Islet precursor cell (in vitro differentiated cells): Measurements from ENCODE around the gene SGCD.

ENCODE experiments used
- DNase-seq: peaks from one replicate; pipeline ENCODE4 v3.0.0-alpha.2; 2018

The SGCD gene

GRCh38 chr5:156706631-156707030 lies 379.7 kb downstream of the SGCD start:
- DNase-seq, result no peak

DNA sequence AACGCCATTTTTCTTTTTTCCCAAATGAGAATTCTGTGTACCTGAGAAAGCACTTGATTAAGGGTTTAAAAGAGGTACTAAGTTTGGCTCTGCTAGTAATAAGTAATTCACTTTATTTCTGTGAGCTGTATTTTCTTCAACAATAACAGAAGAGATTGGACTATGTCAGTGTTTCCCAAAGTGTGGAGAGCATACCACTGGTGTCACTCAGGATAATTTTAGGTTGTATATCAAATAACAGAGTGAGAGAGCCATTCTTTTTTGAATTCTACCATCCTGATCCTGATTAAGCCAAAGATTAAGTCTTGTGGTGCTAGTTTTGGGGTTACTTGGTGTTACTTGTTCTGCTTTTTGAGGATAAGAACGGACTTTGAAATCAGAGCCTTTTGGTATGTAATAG lies 380.8 kb downstream of the SGCD start:
- DNase-seq, result no peak

GRCh38 chr5:156715287-156715686 lies 388.3 kb downstream of the SGCD start:
- DNase-seq, result no peak

DNA sequence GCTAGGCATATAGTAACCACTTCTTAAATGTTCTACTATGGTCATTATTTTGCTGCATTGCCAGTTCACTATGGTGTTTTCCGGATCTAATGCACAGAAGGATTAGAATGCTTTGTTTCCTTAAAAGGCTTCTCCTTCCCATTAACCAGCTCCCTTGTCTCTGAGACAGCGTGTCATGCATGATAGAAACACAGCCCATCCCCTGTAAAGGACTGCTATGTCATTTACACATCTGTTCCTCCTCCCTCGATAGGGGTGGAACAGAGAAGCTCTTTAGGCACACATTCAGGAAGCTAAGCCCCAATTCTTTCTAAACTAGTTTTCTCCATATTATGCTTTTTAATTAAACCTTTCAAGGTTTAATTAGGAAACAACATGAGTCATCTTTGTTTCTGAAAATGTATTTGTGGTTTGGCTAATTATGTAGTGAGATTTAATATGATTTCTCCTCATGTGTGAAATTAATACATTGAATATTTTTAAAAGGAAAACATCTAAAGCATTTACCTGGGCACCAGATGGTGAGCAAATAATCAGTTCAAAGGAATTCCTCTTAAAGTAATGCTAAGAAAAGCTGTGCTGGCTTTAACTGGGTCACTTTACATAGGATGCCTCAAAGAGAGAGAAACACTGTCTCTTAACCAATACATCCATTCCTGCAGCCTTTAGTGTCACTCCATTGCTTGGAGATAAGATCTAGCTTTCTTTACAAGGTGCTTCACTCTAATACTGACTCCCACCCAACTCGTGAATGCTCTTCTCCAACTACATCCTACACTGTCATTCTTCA lies 389.8 kb downstream of the SGCD start:
- no peak for DNase-seq

GRCh38 chr5:156718985-156719384 lies 392.0 kb downstream of the SGCD start:
- no peak for DNase-seq

DNA sequence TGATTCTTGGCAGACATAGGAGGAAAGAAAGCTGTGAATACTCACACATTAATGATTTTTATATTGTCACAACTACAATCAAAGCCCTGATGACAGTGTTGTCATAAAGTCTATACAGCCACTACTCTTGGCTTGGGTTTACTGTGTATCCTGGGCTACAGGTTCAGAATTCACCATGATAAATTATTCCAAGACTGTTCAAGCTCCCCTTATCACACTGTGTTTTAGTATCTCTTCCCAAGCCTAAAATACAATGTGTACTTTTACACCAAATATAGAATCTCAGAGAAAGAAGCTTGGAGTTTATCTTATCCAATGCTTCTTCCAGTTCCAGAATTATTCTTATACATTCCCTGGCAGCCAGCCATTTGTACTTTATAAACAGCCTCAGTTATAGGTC lies 395.4 kb downstream of the SGCD start:
- no peak for DNase-seq

GRCh38 chr5:156735477-156735876 lies 408.5 kb downstream of the SGCD start:
- DNase-seq, result no peak

DNA sequence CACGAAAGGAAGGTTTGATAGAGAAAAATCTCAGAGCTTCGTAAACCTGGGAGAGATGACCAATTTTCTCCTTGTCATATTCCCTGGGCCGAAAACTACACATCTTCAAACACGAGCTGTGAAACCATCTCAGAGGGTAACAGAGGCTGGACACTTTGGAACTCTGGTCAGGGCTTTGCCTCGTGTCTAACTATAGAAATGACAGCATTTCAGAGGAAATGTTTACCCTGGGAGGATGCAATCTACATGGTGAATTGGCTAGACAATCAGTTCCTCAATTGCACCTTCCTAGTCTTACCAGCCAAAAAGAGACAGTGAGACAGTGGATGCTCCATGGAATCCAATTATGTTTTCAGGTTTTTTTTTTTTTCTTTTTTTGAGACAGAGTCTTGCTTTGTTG lies 414.6 kb downstream of the SGCD start:
- DNase-seq, result no peak

DNA sequence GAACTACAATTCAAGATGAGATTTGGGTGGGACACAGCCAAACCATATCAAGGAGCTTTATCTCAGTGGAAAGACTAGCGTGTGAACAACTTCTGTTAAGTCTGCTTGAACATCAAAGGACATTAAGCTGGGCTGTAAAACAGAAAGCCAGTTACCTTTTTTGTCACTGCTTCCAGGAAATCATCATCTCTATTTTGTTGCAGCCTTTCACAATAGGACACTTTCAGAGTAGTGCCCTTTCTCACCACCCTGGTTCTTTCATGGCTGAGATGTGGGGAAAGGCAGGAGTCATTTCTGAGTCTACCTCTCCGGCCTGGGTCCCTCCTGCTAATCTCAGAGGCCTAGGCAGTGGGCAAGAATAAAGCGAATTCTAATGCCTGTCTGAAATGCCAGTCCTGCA lies 426.9 kb downstream of the SGCD start:
- DNase-seq, result no peak

DNA sequence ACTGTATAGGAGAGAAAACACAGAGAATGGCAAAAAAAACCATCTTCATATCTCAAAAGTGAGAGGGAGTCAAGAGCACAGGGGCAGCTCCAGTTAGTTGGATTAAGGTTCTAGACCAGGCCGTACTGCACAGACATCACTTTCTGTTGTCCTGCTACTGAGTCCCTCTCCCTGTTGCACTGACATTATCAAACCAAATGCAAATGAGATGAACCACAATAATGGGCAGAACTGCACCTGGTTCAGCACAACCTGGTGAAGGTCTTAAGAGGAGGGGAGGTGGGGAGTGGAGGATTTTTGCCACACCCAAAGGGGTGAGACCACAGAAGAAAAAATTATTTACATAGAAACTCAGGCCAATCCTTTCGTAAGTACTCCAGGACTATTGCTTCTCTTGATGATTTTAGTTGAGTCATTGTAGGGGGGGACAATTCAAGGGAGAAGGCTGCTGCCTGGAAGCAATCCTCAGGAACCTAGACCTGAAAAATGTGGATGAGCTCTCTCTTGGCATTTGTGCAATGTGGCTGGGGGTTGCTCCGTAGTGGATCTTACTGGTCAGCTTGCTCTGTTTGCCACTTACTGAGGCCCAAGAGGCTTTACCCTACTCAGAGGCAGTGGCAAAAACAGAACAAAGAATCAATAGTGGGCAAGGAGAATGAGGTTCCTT lies 428.6 kb downstream of the SGCD start:
- DNase-seq, result peak; percentile 60

DNA sequence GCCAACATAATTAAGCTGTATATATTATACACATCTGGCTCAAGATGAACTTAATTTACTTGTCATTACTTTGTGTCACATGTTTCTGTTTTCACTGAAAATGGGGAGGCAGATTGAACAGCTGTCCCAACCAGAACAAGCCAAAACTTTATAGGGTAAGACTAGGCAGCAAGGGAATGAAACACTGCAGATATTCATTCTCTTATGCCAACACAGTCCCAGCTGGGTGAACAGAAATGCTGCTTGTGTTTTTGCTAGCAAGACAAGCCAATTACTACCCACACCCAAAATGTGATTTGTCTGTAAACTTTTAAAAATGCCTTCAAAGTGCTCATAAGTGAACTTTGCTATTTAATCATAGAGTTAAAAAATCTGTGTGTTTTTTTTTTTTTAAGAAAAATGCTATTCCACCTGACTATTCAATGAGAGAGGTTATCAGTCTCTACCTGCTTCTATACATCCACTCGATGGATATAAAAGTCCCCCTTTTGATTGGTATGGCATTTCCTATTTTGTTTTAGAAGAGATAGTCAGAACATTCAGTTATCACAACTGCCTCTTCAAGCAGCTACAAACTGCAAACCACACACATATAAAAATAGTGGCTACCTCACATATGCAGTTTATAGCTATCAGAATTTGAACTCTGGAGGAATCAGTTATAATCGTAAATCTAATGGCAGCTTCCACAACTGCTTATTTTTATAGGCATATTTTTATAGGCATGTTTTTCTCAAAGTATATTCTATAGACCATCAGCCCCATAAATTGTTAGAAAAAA lies 431.2 kb downstream of the SGCD start:
- DNase-seq, result no peak

GRCh38 chr5:156759156-156759555 lies 432.2 kb downstream of the SGCD start:
- no peak for DNase-seq

- no peak for DNase-seq
These were observed 435.8 kb downstream of the SGCD start for GRCh38 chr5:156762771-156763170.

DNA sequence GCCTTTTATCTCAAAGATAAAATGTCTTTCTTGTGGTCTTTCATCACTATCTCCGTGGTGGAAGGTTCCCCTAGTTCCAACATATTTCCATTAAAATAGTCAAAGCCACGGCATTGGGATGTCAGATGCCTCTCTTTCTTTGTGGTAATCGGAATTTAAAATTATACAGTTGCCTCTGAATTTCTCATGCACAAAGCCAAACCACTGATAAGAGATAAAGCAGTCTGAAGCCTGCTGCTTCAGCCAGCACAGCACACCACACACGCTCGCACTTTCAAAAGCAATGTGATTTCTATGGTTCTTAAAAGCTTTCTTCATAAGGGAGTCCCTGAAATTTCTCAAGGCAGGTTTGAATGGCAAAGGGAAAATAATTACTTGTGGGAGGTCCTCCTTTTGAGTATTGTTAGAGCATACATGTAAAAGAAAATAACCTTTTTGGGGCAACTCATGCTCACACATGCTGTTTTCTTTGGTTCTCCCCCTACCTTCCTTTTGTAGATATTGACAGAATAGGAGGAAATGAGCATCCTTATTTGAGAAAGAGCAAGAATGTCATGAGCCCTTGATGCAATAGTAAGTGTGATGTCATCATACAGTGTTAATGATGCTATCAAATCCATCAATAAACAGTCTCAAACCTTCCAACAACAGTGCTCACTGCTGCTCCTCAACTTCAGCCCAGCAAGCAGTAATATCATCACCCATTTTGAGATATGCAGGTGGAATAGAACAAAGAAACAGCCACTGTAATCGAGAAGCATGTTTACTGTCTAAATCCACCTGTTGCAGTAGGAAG lies 437.4 kb downstream of the SGCD start:
- no peak for DNase-seq

- DNase-seq, result no peak
These were observed 447.3 kb downstream of the SGCD start for GRCh38 chr5:156774273-156774672.

GRCh38 chr5:156778139-156778706 lies 451.3 kb downstream of the SGCD start:
- no peak for DNase-seq

- DNase-seq, result no peak
These were observed 451.8 kb downstream of the SGCD start for GRCh38 chr5:156778752-156779151.

- DNase-seq, result peak; percentile 63
These were observed 452.5 kb downstream of the SGCD start for GRCh38 chr5:156779436-156779835.

DNA sequence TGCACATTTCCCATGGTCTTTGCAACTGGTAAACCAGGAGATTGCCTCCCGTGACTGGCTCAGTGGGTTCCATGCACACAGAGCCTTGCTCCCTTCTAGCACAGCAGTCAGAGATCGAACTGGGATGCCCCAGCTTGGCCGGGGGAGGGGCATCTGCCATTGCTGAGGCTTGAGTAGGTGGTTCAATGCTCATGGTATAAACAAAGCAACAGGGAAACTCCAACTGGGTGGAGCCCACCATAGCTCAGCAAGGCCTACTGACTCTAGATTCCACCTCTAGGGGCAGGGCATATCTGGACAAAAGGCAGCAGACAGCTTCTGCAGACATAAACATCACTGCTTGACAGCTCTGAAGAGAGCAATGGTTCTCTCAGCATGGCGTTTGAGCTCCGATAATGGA lies 456.1 kb downstream of the SGCD start:
- no peak for DNase-seq

- DNase-seq, result no peak
These were observed 467.7 kb downstream of the SGCD start for GRCh38 chr5:156794687-156795086.

DNA sequence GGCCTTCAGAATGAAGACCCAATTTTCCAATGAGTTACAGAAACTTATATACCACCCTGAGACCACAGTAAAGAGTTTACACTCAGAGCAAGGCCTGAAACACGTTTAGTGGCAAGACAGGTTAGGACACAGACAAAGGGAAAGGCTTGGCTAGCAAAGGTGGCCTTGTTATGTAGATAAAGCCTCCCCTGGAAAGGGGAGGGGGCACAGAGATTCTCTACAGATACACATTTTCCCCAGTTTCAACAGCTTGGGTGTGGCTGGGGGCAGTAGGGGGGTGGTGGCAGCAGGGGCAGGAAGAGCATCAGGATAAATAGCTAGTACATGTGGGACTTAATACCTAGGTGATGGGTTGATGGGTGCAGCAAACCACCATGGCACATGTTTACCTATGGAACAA lies 471.2 kb downstream of the SGCD start:
- no peak for DNase-seq

DNA sequence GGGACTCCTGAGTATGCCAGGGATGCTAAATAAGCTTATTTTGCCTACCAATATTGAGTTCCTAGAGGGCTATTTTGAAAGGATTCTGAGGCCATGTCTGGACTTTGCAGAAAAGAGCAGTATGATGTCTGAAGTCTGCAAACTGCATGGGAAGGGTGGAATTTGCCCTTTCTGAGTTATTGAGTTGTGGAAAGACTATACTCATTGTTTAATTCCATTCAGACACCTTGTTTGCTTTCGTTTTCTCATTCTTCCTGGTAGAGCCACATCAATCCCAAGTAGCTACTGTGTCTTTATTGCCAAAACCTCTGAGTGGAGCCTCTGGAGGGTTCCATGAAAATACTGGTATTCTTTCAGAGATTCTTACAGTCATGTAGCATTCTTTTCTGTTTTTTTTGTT lies 472.2 kb downstream of the SGCD start:
- DNase-seq, result no peak

GRCh38 chr5:156800929-156801328 lies 474.0 kb downstream of the SGCD start:
- DNase-seq, result no peak
